Fibroblast of peridontal ligament (primary cell): ENCODE data around the gene LHFPL6.
"Not testable (repeated sequence)": the region's sequence is repeated elsewhere in the genome, so short reads cannot be mapped to it uniquely, and the experiment has no call there.

Experiments used
- DNase-seq: peaks from one replicate; pipeline ENCODE4 v3.0.0-alpha.2; 2010; ENCODE audit errors: extremely low read depth

LHFPL6 gene

DNA sequence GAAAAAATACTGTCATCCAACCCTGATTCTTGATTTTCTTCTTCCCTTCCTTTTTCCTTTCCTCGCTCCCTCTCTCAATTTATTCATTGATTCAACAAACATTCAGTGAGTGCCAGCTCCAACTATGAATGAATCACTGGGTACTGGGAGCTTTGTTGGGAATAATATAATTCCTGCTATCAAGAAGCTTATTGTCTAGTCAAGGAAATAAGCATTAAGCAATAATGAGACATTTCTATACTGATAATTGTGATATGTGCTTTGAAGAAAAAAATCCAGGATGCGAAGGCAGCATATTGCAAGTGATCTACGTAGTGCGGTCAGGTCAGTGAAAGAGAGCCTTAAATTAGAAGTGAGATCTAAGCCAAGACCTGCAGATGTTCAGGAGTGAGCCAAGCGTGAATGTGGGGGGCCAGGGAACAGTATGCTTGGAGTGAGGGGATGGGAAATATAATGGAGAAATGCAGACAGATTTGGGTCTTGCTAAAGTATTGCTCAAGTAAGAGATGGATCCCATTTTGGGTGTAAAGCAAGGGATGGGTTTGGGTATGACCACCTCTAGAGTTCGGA lies 253.5 kb downstream of the LHFPL6 start:
- no peak for DNase-seq

DNA sequence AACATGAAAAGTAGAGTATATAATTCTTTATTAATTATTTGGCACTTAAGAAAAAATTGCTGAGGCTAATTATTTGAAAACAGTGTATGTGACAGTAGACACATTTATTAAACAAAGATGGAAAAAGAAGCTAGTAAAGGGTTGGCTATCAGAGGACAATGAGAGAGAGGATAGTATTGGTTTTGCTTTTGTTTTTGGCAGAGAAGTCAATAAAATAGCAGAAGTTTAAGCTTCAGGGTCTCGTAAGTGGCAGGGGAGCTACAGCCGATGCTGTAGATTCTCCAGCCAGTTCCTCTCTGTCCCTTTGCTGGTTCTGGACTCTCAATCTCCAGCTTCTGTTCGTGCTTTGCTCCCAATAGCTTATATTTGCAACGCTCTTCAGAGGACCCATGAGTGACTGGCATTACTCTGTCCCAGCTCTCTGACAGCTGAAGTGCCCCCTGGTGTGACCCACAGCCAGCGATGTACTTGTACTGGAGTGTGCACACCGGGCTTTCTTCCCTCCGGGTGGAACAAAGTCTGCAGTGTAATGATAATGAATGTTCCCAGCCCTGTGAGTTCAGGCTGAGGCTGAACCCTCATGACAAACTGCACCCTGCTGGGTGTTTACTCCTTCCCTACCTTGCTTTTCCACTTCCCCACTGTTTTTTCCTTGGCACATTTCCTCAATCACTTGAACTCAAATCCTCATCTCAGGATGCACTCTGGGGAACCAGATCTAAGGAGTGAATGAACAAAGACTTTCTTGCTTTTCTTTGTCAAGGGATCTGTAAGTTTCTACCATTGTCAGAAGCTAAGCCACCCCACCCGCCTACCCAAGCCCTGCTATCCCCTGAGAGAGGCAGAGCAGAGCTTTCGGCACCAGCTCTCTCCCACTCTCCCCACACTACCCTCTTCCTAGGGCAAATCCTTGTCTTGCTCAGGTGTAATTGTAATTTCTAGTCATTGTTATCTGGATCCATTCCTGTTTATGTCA lies 254.8 kb downstream of the LHFPL6 start:
- DNase-seq: no peak

DNA sequence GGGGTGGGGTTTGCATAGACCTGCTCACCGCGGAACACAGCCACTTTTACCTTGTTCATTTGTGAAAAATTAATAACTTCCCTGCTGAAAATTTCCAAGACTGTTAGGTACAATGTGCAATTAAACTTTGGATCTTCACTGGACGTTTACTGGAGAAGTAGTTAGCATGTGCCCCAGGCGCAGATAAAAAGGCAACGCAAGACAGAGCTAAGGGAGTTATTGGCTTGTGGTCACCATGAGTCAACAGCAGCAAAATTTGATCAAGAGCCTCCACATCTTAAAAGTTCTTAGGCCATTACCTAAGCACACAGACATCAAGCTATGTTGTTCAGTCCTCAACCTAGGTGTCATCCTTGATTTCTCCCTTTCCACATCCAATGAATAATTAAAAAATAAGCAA lies 257.0 kb downstream of the LHFPL6 start:
- DNase-seq: no peak

- DNase-seq: no peak
Observed at GRCh38 chr13:39341251-39341650, 261.7 kb downstream of the LHFPL6 start.

DNA sequence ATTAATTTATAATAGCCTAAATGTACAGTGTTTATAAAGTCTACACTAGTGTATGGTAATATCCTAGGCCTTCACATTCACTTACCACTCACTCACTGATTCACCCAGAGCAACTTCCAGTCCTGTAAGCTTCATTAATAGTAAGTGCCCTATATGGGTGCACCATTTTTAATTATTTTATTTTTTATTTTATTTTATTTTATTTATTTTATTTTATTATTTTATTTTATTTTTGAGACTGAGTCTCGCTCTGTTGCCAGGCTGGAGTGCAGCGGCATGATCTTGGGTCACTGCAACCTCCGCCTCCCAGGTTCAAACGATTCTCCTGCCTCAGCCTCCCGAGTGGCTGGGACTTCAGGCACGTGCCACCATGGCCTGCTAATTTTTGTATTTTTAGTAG lies 264.9 kb downstream of the LHFPL6 start:
- DNase-seq: not testable (repeated sequence)

GRCh38 chr13:39336937-39337336 lies 266.1 kb downstream of the LHFPL6 start:
- DNase-seq: no peak

DNA sequence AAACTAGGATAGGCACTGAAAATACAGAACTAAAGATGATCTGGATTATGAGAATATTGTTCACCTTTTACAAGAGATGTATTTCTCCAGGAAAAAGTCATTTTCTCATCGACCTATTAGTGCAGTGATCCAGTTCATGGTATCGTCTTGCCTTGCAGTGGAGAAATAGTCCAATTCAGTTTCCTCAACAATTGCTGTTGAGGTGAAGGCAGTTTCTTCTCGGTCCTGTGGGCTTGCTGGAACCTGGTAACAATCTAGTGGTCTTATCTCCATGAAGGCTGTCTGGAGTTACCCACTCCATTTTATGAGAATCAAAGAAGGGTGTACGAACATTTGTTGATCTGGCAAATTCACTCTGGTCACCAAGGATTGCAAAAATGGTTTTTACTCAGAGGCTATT lies 266.8 kb downstream of the LHFPL6 start:
- no peak for DNase-seq

GRCh38 chr13:39335721-39336120 lies 267.3 kb downstream of the LHFPL6 start:
- DNase-seq: no peak

GRCh38 chr13:39330504-39330903 lies 272.5 kb downstream of the LHFPL6 start:
- no peak for DNase-seq

DNA sequence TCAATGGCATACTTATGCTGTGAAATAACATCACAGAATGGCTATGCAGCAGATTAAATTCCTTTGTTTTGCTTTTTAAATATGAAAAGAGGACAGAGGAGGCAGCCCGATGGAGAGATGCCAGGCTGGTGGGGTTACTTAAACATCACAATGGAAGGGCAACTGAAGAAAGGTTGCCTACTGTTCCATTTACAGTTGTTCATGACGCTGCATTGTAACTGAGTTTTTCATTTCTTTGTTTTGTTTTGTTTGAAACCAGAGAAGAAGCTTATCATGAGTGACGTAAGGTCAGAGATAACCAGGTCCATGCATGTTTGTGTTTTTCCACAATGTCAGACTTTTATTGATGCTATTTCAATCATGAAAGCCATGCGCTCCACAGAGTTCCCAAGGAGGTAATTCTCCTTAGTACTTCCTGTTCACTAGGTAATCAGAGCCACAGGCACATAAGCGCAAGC lies 273.8 kb downstream of the LHFPL6 start:
- no peak for DNase-seq

DNA sequence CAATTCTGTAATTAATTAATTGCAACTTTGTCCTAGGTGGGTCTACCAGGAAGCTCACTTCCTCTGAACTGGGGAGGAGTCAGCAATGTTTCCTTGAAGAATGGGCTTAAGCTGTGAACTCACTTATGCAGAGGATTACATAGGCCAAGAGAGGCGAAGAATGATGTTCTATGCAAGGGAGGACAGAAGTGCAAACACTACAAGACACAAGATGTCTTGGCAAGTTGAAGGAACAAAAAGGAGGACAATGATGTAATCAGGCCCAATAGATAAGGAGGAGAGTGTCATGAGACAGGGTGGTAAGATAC lies 275.9 kb downstream of the LHFPL6 start:
- no peak for DNase-seq

DNA sequence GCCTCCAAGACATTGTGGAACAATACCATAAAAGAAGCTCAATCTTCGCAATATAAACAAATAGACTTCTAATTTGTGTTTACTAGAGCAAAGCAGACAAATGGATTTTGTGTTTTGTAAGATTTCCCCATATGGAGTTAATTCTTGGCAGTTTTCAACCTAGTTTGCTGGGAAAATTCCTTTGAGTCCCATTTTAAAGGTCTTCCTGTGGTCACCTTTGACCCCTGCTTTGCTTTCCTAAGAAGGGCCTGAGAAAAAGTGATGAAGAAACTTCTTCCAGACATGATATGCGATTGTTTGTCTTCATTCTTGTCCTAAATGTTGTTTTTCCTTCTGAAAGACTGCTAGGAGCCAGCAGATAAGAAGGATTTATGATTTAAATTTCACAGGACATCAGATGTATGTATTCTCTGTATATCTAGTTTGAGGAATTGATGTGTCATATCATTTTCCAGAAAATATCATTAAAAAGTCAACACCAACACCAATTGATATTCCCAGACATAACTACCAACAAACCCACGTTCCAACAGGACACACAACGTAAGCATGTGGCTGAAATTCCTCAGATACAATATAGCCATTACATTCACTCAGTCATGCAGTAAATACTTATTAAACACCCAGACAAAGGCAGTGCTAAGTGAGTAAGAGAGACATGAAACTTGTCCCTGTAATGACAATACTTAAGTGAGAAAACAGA lies 276.4 kb downstream of the LHFPL6 start:
- peak; percentile 55 for DNase-seq

DNA sequence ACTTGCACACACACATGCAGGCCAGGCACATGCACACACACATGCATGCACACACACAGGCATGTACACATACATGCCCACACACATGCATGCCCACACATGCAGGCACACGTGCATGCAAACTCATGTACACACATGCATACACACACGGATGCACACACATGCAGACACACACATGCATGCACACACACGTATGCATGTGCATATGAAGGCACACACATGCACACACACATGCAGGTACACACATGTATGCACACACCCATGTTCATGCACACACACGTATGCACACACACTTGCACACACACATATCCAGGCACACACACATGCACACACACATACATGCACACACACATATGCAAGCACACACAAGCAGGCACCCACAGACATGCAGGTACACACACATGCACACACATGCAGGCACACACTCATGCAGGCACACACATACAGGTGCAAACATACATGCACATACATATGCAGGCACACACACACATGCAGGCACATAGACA lies 278.1 kb downstream of the LHFPL6 start:
- DNase-seq: no peak

DNA sequence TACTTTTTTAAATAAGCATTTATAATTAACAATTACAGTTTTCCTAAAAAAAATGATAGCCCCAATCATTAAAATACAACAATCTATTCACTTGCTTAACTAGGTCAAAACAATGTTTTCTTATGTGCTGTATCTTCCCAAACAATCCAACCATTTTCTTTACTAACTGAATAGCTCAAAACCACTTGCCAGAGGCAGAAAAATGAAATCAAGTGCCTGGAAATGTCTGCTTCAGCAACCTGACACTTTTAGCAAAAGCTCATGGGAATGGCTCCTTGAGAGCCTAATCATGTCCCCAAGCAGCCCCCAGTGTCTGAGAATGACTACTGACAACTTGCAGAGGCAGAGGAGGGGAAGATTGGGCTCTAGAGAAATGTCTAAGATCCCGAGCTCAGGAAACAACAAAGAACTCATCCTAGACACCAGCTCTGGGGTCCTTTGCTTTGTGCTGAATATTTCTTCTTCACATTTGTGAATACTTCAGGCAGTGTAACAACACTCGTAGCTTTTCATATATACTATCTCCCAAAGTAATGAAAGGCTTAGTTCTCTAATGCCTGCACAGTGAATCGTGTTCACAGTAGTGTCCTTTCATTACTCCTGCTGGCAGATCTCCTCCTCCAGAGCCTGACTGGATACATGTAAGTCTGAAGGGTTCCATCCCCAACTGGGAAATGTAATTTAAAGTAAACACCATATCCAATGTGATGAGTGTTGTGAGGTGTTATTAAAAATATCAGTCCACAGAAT lies 280.0 kb downstream of the LHFPL6 start:
- no peak for DNase-seq

GRCh38 chr13:39321574-39321973 lies 281.4 kb downstream of the LHFPL6 start:
- DNase-seq: peak; percentile 85

DNA sequence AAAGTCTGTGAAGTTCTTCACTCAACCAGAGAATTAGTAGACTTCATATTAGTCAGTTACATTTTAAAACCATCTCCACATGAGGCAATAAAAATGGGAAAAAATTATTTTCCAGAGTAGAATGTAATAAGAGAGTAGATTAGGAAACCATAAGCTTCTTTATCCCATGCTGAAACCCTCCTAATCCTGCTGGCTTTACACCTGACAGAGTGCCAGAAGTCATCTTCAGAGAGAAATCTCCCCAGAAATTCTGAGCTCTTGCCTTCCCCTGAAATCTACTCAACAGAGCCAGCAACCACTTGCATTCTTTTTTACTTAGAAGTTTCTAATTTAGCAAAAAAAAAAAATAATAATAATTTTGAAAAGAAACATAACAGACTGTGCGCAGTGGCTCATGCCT lies 284.8 kb downstream of the LHFPL6 start:
- DNase-seq: no peak

GRCh38 chr13:39317291-39317690 lies 285.7 kb downstream of the LHFPL6 start:
- peak; percentile 56 for DNase-seq

- DNase-seq: no peak
Observed at GRCh38 chr13:39315796-39316195, 287.2 kb downstream of the LHFPL6 start.

GRCh38 chr13:39313721-39314120 lies 289.3 kb downstream of the LHFPL6 start:
- no peak for DNase-seq

GRCh38 chr13:39312596-39312995 lies 290.4 kb downstream of the LHFPL6 start:
- DNase-seq: no peak

DNA sequence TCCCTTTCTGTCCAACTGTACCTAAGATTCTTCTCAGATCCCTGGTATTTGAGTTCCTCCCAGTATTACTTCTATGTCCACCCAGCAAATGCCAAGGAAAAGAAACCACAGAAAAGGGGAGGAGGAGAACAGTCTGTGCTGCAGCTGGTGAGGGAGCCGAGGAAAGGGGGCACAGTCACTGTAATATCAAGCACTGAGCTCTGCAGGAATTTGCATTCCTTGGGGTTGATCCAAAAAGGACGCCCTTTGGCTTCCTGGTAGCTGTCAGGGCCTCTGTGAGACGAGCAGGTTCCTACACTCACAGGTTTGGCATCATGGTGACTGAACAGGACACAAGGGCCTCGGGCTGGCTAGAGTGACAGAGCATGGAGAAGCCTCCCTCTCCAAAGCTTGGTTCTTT lies 291.4 kb downstream of the LHFPL6 start:
- DNase-seq: no peak

DNA sequence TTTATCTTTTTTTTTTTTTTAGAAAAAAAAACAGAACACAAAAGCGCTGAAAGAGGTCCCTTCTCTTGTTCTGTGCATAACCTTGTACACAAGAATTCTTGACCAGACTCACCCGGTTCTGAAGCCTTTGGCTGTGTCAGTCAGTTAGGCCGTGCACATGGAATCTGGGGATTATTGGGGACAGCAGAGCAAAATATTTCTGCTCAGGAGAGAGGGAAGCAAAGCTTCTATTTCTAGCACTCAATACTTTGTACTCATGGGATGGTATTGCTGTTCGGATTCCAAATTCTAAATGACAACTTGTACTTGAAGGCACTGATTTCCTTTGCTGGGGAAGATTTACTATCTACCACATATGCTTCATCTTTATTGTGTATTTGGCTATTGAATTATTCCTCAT lies 292.0 kb downstream of the LHFPL6 start:
- DNase-seq: no peak
